Ovary (tissue), 9 donors: ENCODE results near the gene MYO1F. TPM values are rescaled to one million over a fixed set of nuclear protein-coding genes. Genes with fewer than 3 reads are reported as not detected.

Experiments
- DNase-seq, 5 donors: peaks; one replicate each; pipeline ENCODE4 v3.0.0-alpha.2; 2019 to 2020
- H3K27ac ChIP-seq, 2 donors: fragments of 200-600 bp; one replicate each; pipeline versions ENCODE4 v1.5.1 to v1.8.0; 2019 to 2022
- H3K27me3 ChIP-seq: fragments of 200-600 bp; one replicate; pipeline ENCODE4 v1.8.0; 2022
- H3K36me3 ChIP-seq: fragments of 200-600 bp; sonication (generic); one replicate; pipeline ENCODE4 v1.5.1; 2019
- H3K4me1 ChIP-seq: one replicate; pipeline ENCODE4 v1.8.1; 2013; ENCODE audit warnings: mild to moderate bottlenecking, moderate library complexity; ENCODE audit not compliant: insufficient read depth
- H3K4me3 ChIP-seq: fragments of 200-600 bp; sonication (generic); one replicate; pipeline ENCODE4 v1.5.1; 2017
- H3K9me3 ChIP-seq, 2 donors: fragments of 200-600 bp in 1 of 2; sonication (generic) in 1 of 2; one replicate each; pipeline versions ENCODE4 v1.5.1 to v1.8.1; 2013 to 2019; ENCODE audit warnings: mild to moderate bottlenecking in 1 of 2, moderate library complexity in 1 of 2
- EP300 ChIP-seq: sonication (generic); formaldehyde crosslinking; IDR thresholded peaks from one replicate; pipeline ENCODE4 v1.6.1; 2017; ENCODE audit warnings: antibody characterized with exemption
- POLR2A ChIP-seq: fragments of 450-650 bp; IDR thresholded peaks from one replicate; pipeline ENCODE4 v1.6.1; 2017; ENCODE audit warnings: antibody characterized with exemption, mild to moderate bottlenecking, moderate library complexity
- WGBS, 3 donors: extraction: QIAGEN DNeasy Blood & Tissue Kit in 1 of 3; methylation state at CpG; one replicate each; pipeline versions ENCODE4 v1.1.5 to v1.1.7; 2013 to 2017; 5-methylcytosine and 5-hydroxymethylcytosine counted together
- intact Hi-C, 4 donors: fragments of 100-400 bp; cut with DNase I; formaldehyde crosslinking; loops; one replicate each; pipeline versions ENCODE4 v1.11.0 to v1.15.1; 2022 to 2023
- polyA plus RNA-seq, 2 donors: library from polyadenylated mRNA; stranded (reverse); fragments of 200-250 nt in 1 of 2; fragments of 350-450 nt in 1 of 2; fragmentation: Illumina TruSeq in 1 of 2; extraction: RNeasy Lipid Tissue Mini Kit (QIAGEN cat#74804) in 1 of 2; gene quantifications; one replicate each; pipeline ENCODE4 v1.2.3, GENCODE V29; 2013 to 2014
- total RNA-seq, 7 donors: library from RNA; depleted of rRNA in 2 of 7; stranded (reverse); fragments of >200 nt in 2 of 7; fragmentation: NEBNext Ultra II Directional in 3 of 7; extraction: Animal tissue kit (Norgen Biotek cat#: 25700) in 3 of 7; gene quantifications; one replicate each; pipeline versions ENCODE4 v1.1.0 to v1.2.4, GENCODE V29; 2016 to 2023
- TF ChIP-seq, protein P1 (sequence below), 3 donors: fragments of 450-650 bp in 2 of 3; fragments of 200-600 bp in 1 of 3; IDR thresholded peaks; one replicate each; pipeline versions ENCODE4 v1.5.1 to v1.8.0; 2016 to 2022; ENCODE audit warnings: antibody characterized with exemption in 3 of 3, mild to moderate bottlenecking in 1 of 3
- donor health status: DM: no; HTN: no; CAD: no; lungs with moderate emphysema.
- donor health status: DM: no; HTN: no; CAD: no.
- donor health status: Bipolar disorder and iron deficiency.
- donor health status: DM: yes; HTN: yes; CAD: no.
- donor health status: DM: no; HTN: no; CAD: no.
- donor health status: DM: yes; HTN: yes; CAD: no.

Gene MYO1F
- total and polyA plus RNA-seq, 9 donors, result 3.5 to 13.6 (median 5.4) TPM

DNA sequence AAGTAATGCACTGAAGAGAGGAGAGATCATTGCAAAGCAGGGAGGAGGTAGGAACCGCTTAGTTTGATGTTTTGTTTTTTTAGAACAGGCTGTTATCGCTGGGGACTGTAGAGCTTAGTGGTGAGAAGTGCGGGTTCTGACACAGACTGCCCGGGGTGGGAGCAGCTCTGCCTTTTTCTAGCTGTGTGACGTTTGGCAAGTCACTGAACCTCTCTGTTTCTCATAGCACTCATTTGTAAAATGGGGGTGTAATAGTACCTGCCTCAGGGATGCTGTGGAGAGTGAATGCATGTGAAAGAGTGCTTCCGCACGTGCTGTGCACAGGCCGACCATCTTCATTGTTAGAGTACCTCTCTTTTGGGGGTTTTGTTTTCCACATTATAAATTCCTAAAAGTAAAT is 94.1 kb downstream of the MYO1F start:
- peaks cover 2% of the 10 kb centered on the region for H3K4me1 ChIP-seq
- intact Hi-C loops, result no loop called here
- H3K9me3 ChIP-seq, result no peaks in the 10 kb centered on the region
- no peaks in the 10 kb centered on the region for H3K36me3 ChIP-seq
- DNase-seq, result no peak
- H3K4me3 ChIP-seq, result no peak overlapping the region
- no peaks in the 10 kb centered on the region for H3K27me3 ChIP-seq
- H3K27ac ChIP-seq, result no peak overlapping the region
- 51 to 55% (median 51%) methylated on average over 8 of the region's 8 CpGs for WGBS, 3 donors
- TF ChIP-seq POLR2A, result no peak
- TF ChIP-seq, protein P1, sequence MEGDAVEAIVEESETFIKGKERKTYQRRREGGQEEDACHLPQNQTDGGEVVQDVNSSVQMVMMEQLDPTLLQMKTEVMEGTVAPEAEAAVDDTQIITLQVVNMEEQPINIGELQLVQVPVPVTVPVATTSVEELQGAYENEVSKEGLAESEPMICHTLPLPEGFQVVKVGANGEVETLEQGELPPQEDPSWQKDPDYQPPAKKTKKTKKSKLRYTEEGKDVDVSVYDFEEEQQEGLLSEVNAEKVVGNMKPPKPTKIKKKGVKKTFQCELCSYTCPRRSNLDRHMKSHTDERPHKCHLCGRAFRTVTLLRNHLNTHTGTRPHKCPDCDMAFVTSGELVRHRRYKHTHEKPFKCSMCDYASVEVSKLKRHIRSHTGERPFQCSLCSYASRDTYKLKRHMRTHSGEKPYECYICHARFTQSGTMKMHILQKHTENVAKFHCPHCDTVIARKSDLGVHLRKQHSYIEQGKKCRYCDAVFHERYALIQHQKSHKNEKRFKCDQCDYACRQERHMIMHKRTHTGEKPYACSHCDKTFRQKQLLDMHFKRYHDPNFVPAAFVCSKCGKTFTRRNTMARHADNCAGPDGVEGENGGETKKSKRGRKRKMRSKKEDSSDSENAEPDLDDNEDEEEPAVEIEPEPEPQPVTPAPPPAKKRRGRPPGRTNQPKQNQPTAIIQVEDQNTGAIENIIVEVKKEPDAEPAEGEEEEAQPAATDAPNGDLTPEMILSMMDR (IDR thresholded peaks at IDR 0.05), result no peak
- no peak for TF ChIP-seq EP300

- no peak overlapping the region for H3K4me3 ChIP-seq
- no peaks in the 10 kb centered on the region for H3K36me3 ChIP-seq
- H3K9me3 ChIP-seq, result no peaks in the 10 kb centered on the region
- WGBS, 3 donors, result 65 to 80% (median 66%) methylated on average over 11 of the region's 11 CpGs
- intact Hi-C loops, result no loop called here
- DNase-seq, result peak in 1 of 5 donors; percentile 33
- H3K27me3 ChIP-seq, result no peaks in the 10 kb centered on the region
- TF ChIP-seq, protein P1 (IDR thresholded peaks at IDR 0.05), result no peak
- no peak for TF ChIP-seq POLR2A
- TF ChIP-seq EP300, result no peak
- peaks cover 4% of the 10 kb centered on the region for H3K4me1 ChIP-seq
- no peak overlapping the region for H3K27ac ChIP-seq
Observed at GRCh38 chr19:8482696-8483095, 94.5 kb downstream of the MYO1F start.

DNA sequence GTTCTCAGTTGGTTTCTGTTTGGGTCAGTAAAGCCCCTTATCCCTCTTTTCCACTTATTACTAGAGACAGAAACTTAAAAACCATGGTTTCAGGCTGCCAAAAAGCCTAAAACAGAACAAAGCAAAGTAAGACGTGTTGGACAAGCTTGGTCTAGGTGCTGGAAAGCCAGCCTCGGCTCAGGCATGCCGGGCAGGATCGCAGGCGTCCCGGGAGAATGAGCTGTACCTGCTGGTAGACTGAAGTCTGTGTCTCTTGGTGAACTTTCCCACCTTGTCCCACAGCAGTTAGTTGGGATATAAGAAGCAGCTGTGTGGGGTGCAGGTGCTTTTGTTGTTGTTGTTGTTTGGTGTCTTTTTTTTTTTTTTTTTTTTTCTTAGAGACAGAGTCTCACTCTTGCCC is 95.6 kb downstream of the MYO1F start:
- H3K27ac ChIP-seq, result no peak overlapping the region
- peak in 1 of 5 donors; percentile 26 for DNase-seq
- intact Hi-C loops, result no loop called here
- WGBS, 3 donors, result 72 to 75% (median 73%) methylated on average over 6 of the region's 6 CpGs
- H3K4me3 ChIP-seq, result no peak overlapping the region
- H3K36me3 ChIP-seq, result no peaks in the 10 kb centered on the region
- no peaks in the 10 kb centered on the region for H3K9me3 ChIP-seq
- TF ChIP-seq, protein P1 (IDR thresholded peaks at IDR 0.05), result no peak
- TF ChIP-seq EP300 (no peak), POLR2A (no peak)
- peaks cover 4% of the 10 kb centered on the region for H3K4me1 ChIP-seq
- H3K27me3 ChIP-seq, result no peaks in the 10 kb centered on the region

DNA sequence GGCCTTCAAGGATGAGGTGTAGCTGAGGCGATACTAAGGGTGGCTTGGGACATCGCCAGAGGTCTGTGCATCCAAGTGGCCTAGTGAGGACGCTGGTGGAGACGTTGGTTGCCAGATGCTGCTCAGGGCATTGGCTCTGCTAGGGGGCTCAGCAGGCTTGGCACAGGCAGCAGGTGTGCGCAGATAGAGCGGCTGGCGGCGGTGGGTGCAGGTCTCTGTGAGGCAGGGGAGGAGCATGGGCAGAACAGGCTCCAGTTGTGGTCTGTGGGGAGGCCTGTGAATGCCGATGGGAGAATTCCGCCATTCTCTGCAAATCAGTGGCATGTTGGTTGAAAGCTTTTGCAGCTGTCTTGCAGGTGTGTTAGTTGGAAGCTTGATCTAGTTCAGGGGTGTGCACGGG is 96.0 kb downstream of the MYO1F start:
- Histone ChIP-seq H3K9me3 (no peaks in the 10 kb centered on the region), H3K36me3 (no peaks in the 10 kb centered on the region), H3K4me3 (no peak overlapping the region), H3K4me1 (peaks cover 4% of the 10 kb centered on the region), H3K27me3 (no peaks in the 10 kb centered on the region), H3K27ac (no peak overlapping the region)
- no peak for TF ChIP-seq POLR2A
- no peak for TF ChIP-seq EP300
- TF ChIP-seq, protein P1 (IDR thresholded peaks at IDR 0.05), result no peak
- DNase-seq, result peak in 1 of 5 donors; percentile 36
- intact Hi-C loops, result no loop called here
- 57 to 69% (median 66%) methylated on average over 11 of the region's 11 CpGs for WGBS, 3 donors
